A673 (cell line): ENCODE results near the gene PRXL2A. TPM values are rescaled to one million over a fixed set of nuclear protein-coding genes. Genes with fewer than 3 reads are reported as not detected.

Source experiments
- BruUV-seq: library from RNA; stranded (reverse); fragments of 400-500 nt; replicated peaks from 2 replicates; lab custom pipeline; 2021; lab: Mats Ljungman, UMichigan
- CTCF ChIA-PET: fragments of 300-600 bp; sonication (Branson Sonifier 250); formaldehyde crosslinking; loops from one replicate; lab custom pipeline; 2022; ENCODE audit warnings: antibody characterized with exemption; lab: Charles Lee
- POLR2A ChIA-PET: fragments of 300-600 bp; sonication (Branson Sonifier 250); formaldehyde crosslinking; loops from one replicate; lab custom pipeline; 2022; ENCODE audit warnings: antibody characterized with exemption; ENCODE audit not compliant: low non-redundant PET; lab: Charles Lee
- DNase-seq: peaks from one replicate; pipeline ENCODE4 v3.0.0-alpha.2; 2015; ENCODE audit warnings: low spot score
- H3K27ac ChIP-seq: fragments of 200-600 bp; sonication (generic); 2 replicates; pipeline ENCODE4 v1.5.1; 2016; ENCODE audit warnings: mixed run types, low read depth, mild to moderate bottlenecking, mixed read lengths, antibody characterized with exemption, low read length; ENCODE audit not compliant: poor library complexity, severe bottlenecking
- H3K27me3 ChIP-seq: fragments of 200-600 bp; sonication (generic); replicated peaks from 2 replicates; pipeline ENCODE4 v1.6.1; 2017; ENCODE audit warnings: mixed run types, low read depth, mild to moderate bottlenecking, mixed read lengths, antibody characterized with exemption, low read length; ENCODE audit not compliant: insufficient read depth, poor library complexity
- H3K36me3 ChIP-seq: fragments of 200-600 bp; sonication (generic); 2 replicates; pipeline ENCODE4 v1.6.1; 2016; ENCODE audit warnings: mixed run types, mild to moderate bottlenecking, mixed read lengths, antibody characterized with exemption, low read length; ENCODE audit not compliant: insufficient read depth, poor library complexity, severe bottlenecking
- H3K4me1 ChIP-seq: fragments of 200-600 bp; sonication (generic); 2 replicates; pipeline ENCODE4 v1.6.1; 2017; ENCODE audit warnings: mixed run types, mild to moderate bottlenecking, mixed read lengths, antibody characterized with exemption, low read length; ENCODE audit not compliant: insufficient read depth, poor library complexity, severe bottlenecking
- H3K4me3 ChIP-seq: fragments of 200-600 bp; sonication (generic); 2 replicates; pipeline ENCODE4 v1.5.1; 2016; ENCODE audit warnings: low read depth, mixed run types, mild to moderate bottlenecking, mixed read lengths, low read length; ENCODE audit not compliant: poor library complexity, severe bottlenecking
- H3K9me3 ChIP-seq: fragments of 200-600 bp; sonication (generic); 2 replicates; pipeline ENCODE4 v1.6.1; 2016; ENCODE audit warnings: mixed run types, low read depth, mild to moderate bottlenecking, mixed read lengths, antibody characterized with exemption, low read length; ENCODE audit not compliant: poor library complexity, severe bottlenecking
- CTCF ChIP-seq: fragments of 300-800, 200-600 bp; sonication (generic); conservative IDR thresholded peaks from 2 replicates; pipeline ENCODE4 v1.5.1; 2017; ENCODE audit warnings: low read depth, mild to moderate bottlenecking, antibody characterized with exemption, low read length, moderate library complexity, mixed read lengths
- EZH2 ChIP-seq: fragments of 200-600 bp; sonication (generic); IDR thresholded peaks from 2 replicates; pipeline ENCODE4 v1.6.1; 2017; ENCODE audit warnings: borderline replicate concordance, low read depth, mild to moderate bottlenecking, mixed read lengths, antibody characterized with exemption, low read length; ENCODE audit not compliant: poor library complexity, severe bottlenecking
- intact Hi-C: fragments of 100-400 bp; cut with micrococcal nuclease; formaldehyde crosslinking; loops from one replicate; pipeline ENCODE4 v1.10.0; 2022; ENCODE audit not compliant: unreplicated experiment
- total RNA-seq: library from RNA; stranded (reverse); gene quantifications from 2 replicates; pipeline ENCODE4 v1.2.3, GENCODE V29; 2021

Gene PRXL2A
- total RNA-seq, 1 experiment from 2014 or later = 100 TPM

- H3K4me1 ChIP-seq = no peaks in the 10 kb centered on the region
- no peaks in the 10 kb centered on the region for H3K36me3 ChIP-seq
- ChIA-PET POLR2A (interaction anchor here (0.6 kb wide), 1 partner anchor 182 kb away, joined by 8 read pairs; no protein-coding TSS in a partner anchor), CTCF (interaction anchor here (0.6 kb wide), 1 partner anchor 111 kb away, joined by 3 read pairs; no protein-coding TSS in a partner anchor)
- BruUV-seq = no TSS peak
- intact Hi-C loops = no loop called here
- DNase-seq = no peak
- H3K4me3 ChIP-seq = no peak overlapping the region
- TF ChIP-seq EZH2 = no peak
- no peak for TF ChIP-seq CTCF
- no peaks in the 10 kb centered on the region for H3K9me3 ChIP-seq
- no peaks in the 10 kb centered on the region for H3K27me3 ChIP-seq
- no peak overlapping the region for H3K27ac ChIP-seq
Observed at GRCh38 chr10:80394358-80394916, 13.9 kb upstream of the PRXL2A start.

- no peaks in the 10 kb centered on the region for H3K36me3 ChIP-seq
- TF ChIP-seq EZH2 (no peak), CTCF (no peak)
- DNase-seq = no peak
- intact Hi-C loops = no loop called here
- H3K9me3 ChIP-seq = no peaks in the 10 kb centered on the region
- no peak overlapping the region for H3K27ac ChIP-seq
- no peaks in the 10 kb centered on the region for H3K27me3 ChIP-seq
- CTCF ChIA-PET = interaction anchor here (0.7 kb wide), 1 partner anchor 14 kb away, joined by 3 read pairs; no protein-coding TSS in a partner anchor
- no TSS peak for BruUV-seq
- POLR2A ChIA-PET = no interaction called here
- H3K4me3 ChIP-seq = no peak overlapping the region
- no peaks in the 10 kb centered on the region for H3K4me1 ChIP-seq
Observed at GRCh38 chr10:80397014-80397413, 11.3 kb upstream of the PRXL2A start.

GRCh38 chr10:80400136-80400804 is 8.1 kb upstream of the PRXL2A start:
- ChIA-PET POLR2A (no interaction called here), CTCF (no interaction called here)
- no peak for DNase-seq
- Histone ChIP-seq H3K27ac (no peak overlapping the region), H3K4me3 (no peak overlapping the region), H3K27me3 (no peaks in the 10 kb centered on the region), H3K36me3 (no peaks in the 10 kb centered on the region), H3K9me3 (no peaks in the 10 kb centered on the region), H3K4me1 (no peaks in the 10 kb centered on the region)
- no peak for TF ChIP-seq CTCF
- no peak for TF ChIP-seq EZH2
- BruUV-seq = no TSS peak
- intact Hi-C loops = no loop called here
